Astrocyte (in vitro differentiated cells and primary cell): ENCODE data around the gene ZBTB7C. TPM values are rescaled to one million over a fixed set of nuclear protein-coding genes. Genes with fewer than 3 reads are reported as not detected.

Experiments
- DNase-seq: peaks from one replicate; pipeline ENCODE4 v3.0.0-alpha.2; 2010; ENCODE audit warnings: low read depth
- FAIRE-seq: peaks from 2 replicates; lab custom pipeline; 2011; peaks lifted over from hg19 to GRCh38; lab: Jason Lieb, UNC
- H2AFZ ChIP-seq: 2 replicates; pipeline ENCODE4 v1.6.0; 2012; ENCODE audit warnings: low read depth, low read length, inconsistent platforms
- H3K27ac ChIP-seq: 2 replicates; pipeline ENCODE4 v1.5.1; 2011; ENCODE audit warnings: low read depth, low read length, inconsistent platforms
- H3K27me3 ChIP-seq: 2 replicates; pipeline ENCODE4 v1.6.0; 2011; ENCODE audit warnings: low read length, inconsistent platforms; ENCODE audit not compliant: insufficient read depth
- H3K36me3 ChIP-seq: 2 replicates; pipeline ENCODE4 v1.5.1; 2011; ENCODE audit warnings: low read length, inconsistent platforms; ENCODE audit not compliant: insufficient read depth
- H3K4me1 ChIP-seq: 2 replicates; pipeline ENCODE4 v1.5.1; 2011; ENCODE audit warnings: low read length, inconsistent platforms; ENCODE audit not compliant: insufficient read depth
- H3K4me2 ChIP-seq: 2 replicates; pipeline ENCODE4 v1.6.0; 2012; ENCODE audit warnings: low read length, inconsistent platforms
- H3K4me3 ChIP-seq: 2 replicates; pipeline ENCODE4 v1.5.1; 2011; ENCODE audit warnings: low read depth, mild to moderate bottlenecking, low read length, inconsistent platforms; ENCODE audit not compliant: insufficient read depth
- H3K79me2 ChIP-seq: 2 replicates; pipeline ENCODE4 v1.6.0; 2012; ENCODE audit warnings: mild to moderate bottlenecking, low read length, inconsistent platforms; ENCODE audit not compliant: insufficient read depth
- H3K9ac ChIP-seq: 2 replicates; pipeline ENCODE4 v1.6.0; 2012; ENCODE audit warnings: mild to moderate bottlenecking, low read length, inconsistent platforms
- H3K9me3 ChIP-seq: 2 replicates; pipeline ENCODE4 v1.5.1; 2012; ENCODE audit warnings: low read depth, mild to moderate bottlenecking, low read length, inconsistent platforms; ENCODE audit not compliant: insufficient read depth
- H4K20me1 ChIP-seq: 2 replicates; pipeline ENCODE4 v1.6.0; 2012; ENCODE audit warnings: low read length, inconsistent platforms; ENCODE audit not compliant: insufficient read depth
- H3K27ac Mint-ChIP-seq: one replicate; pipeline ENCODE4 v1.8.0; 2021; ENCODE audit warnings: mild to moderate bottlenecking, mixed read lengths; ENCODE audit not compliant: unreplicated experiment
- H3K27me3 Mint-ChIP-seq: one replicate; pipeline ENCODE4 v1.8.0; 2021; ENCODE audit warnings: low read depth, mixed read lengths; ENCODE audit not compliant: unreplicated experiment
- H3K36me3 Mint-ChIP-seq: one replicate; pipeline ENCODE4 v1.8.0; 2021; ENCODE audit warnings: low read depth, mixed read lengths; ENCODE audit not compliant: unreplicated experiment
- H3K4me1 Mint-ChIP-seq: one replicate; pipeline ENCODE4 v1.8.0; 2021; ENCODE audit warnings: low read depth, mixed read lengths; ENCODE audit not compliant: unreplicated experiment
- H3K4me3 Mint-ChIP-seq: one replicate; pipeline ENCODE4 v1.8.0; 2021; ENCODE audit warnings: mild to moderate bottlenecking, moderate library complexity, mixed read lengths; ENCODE audit not compliant: unreplicated experiment
- H3K9me3 Mint-ChIP-seq: one replicate; pipeline ENCODE4 v1.8.0; 2021; ENCODE audit warnings: mild to moderate bottlenecking, mixed read lengths; ENCODE audit not compliant: unreplicated experiment
- EZH2 ChIP-seq: IDR thresholded peaks from 2 replicates; pipeline ENCODE4 v1.6.1; 2012; ENCODE audit warnings: mild to moderate bottlenecking, low read length, inconsistent platforms; ENCODE audit not compliant: insufficient read depth
- total RNA-seq: library from RNA; stranded (reverse); gene quantifications from 2 replicates; pipeline ENCODE4 v1.2.1, GENCODE V29; 2021
- TF ChIP-seq, protein P1 (sequence below): IDR thresholded peaks from 2 replicates; pipeline ENCODE4 v1.5.1; 2011; ENCODE audit warnings: low read depth, mild to moderate bottlenecking, inconsistent platforms, low read length, moderate library complexity; ENCODE audit not compliant: insufficient read depth

Gene ZBTB7C
- total RNA-seq, 1 donor from 2014 or later, result 1.0 TPM

- no peak for TF ChIP-seq EZH2
- TF ChIP-seq, protein P1, sequence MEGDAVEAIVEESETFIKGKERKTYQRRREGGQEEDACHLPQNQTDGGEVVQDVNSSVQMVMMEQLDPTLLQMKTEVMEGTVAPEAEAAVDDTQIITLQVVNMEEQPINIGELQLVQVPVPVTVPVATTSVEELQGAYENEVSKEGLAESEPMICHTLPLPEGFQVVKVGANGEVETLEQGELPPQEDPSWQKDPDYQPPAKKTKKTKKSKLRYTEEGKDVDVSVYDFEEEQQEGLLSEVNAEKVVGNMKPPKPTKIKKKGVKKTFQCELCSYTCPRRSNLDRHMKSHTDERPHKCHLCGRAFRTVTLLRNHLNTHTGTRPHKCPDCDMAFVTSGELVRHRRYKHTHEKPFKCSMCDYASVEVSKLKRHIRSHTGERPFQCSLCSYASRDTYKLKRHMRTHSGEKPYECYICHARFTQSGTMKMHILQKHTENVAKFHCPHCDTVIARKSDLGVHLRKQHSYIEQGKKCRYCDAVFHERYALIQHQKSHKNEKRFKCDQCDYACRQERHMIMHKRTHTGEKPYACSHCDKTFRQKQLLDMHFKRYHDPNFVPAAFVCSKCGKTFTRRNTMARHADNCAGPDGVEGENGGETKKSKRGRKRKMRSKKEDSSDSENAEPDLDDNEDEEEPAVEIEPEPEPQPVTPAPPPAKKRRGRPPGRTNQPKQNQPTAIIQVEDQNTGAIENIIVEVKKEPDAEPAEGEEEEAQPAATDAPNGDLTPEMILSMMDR, result no peak
- DNase-seq (no peak), FAIRE-seq (no peak)
- peak overlapping the region; percentile 71 for H3K27ac Mint-ChIP-seq
- Histone ChIP-seq H3K79me2 (no peaks in the 10 kb centered on the region), H4K20me1 (peaks cover 4% of the 10 kb centered on the region), H3K4me3 (no peak overlapping the region), H3K27me3 (peaks cover 39% of the 10 kb centered on the region), H3K4me2 (no peak overlapping the region), H3K36me3 (no peaks in the 10 kb centered on the region), H3K9me3 (no peaks in the 10 kb centered on the region), H3K9ac (no peak overlapping the region), H3K27ac (no peak overlapping the region), H3K4me1 (peaks cover 22% of the 10 kb centered on the region), H2AFZ (no peak overlapping the region)
- peaks cover 53% of the 10 kb centered on the region for H3K27me3 Mint-ChIP-seq
- peaks cover 2% of the 10 kb centered on the region for H3K36me3 Mint-ChIP-seq
- no peak overlapping the region for H3K4me3 Mint-ChIP-seq
- peaks cover 31% of the 10 kb centered on the region for H3K4me1 Mint-ChIP-seq
- peaks cover 2% of the 10 kb centered on the region for H3K9me3 Mint-ChIP-seq
Measured at GRCh38 chr18:48453330-48454066, 44.3 kb upstream of the ZBTB7C start.

- Histone ChIP-seq H3K79me2 (no peaks in the 10 kb centered on the region), H3K9me3 (no peaks in the 10 kb centered on the region), H3K4me2 (no peak overlapping the region), H4K20me1 (peaks cover 4% of the 10 kb centered on the region), H3K27ac (no peak overlapping the region), H2AFZ (no peak overlapping the region), H3K36me3 (no peaks in the 10 kb centered on the region), H3K4me1 (peaks cover 22% of the 10 kb centered on the region), H3K27me3 (peaks cover 44% of the 10 kb centered on the region), H3K4me3 (no peak overlapping the region), H3K9ac (no peak overlapping the region)
- DNase-seq (peak; percentile 36), FAIRE-seq (no peak)
- peaks cover 2% of the 10 kb centered on the region for H3K36me3 Mint-ChIP-seq
- no peak for TF ChIP-seq EZH2
- TF ChIP-seq, protein P1, result no peak
- H3K4me3 Mint-ChIP-seq, result no peak overlapping the region
- H3K4me1 Mint-ChIP-seq, result peaks cover 31% of the 10 kb centered on the region
- peaks cover 6% of the 10 kb centered on the region for H3K9me3 Mint-ChIP-seq
- H3K27me3 Mint-ChIP-seq, result peaks cover 55% of the 10 kb centered on the region
- peak overlapping the region; percentile 12 for H3K27ac Mint-ChIP-seq
Measured at GRCh38 chr18:48452861-48453323, 43.7 kb upstream of the ZBTB7C start.

GRCh38 chr18:48450685-48451084 lies 41.5 kb upstream of the ZBTB7C start:
- DNase-seq (no peak), FAIRE-seq (no peak)
- H3K27ac ChIP-seq, result no peak overlapping the region
- Mint-ChIP-seq H3K4me1 (peaks cover 25% of the 10 kb centered on the region), H3K27ac (no peak overlapping the region), H3K27me3 (peaks cover 56% of the 10 kb centered on the region), H3K9me3 (peaks cover 6% of the 10 kb centered on the region), H3K4me3 (no peak overlapping the region), H3K36me3 (no peaks in the 10 kb centered on the region)
- H3K79me2 ChIP-seq, result no peaks in the 10 kb centered on the region
- H3K9me3 ChIP-seq, result no peaks in the 10 kb centered on the region
- no peaks in the 10 kb centered on the region for H3K36me3 ChIP-seq
- H3K27me3 ChIP-seq, result peaks cover 40% of the 10 kb centered on the region
- H3K4me1 ChIP-seq, result peaks cover 11% of the 10 kb centered on the region
- no peak overlapping the region for H3K4me3 ChIP-seq
- TF ChIP-seq EZH2, result no peak
- TF ChIP-seq, protein P1, result no peak
- no peaks in the 10 kb centered on the region for H4K20me1 ChIP-seq
- no peak overlapping the region for H3K9ac ChIP-seq
- no peak overlapping the region for H2AFZ ChIP-seq
- H3K4me2 ChIP-seq, result no peak overlapping the region
